HG03060 (cell line): ENCODE results near the gene CCDC196.

ENCODE experiments used
- ATAC-seq: cut with Tn5 transposase; IDR thresholded peaks from one replicate; pipeline ENCODE4 v1.9.1; 2021; ENCODE audit warnings: low read depth, moderate number of reproducible peaks; ENCODE audit not compliant: unreplicated experiment

Gene CCDC196, protein sequence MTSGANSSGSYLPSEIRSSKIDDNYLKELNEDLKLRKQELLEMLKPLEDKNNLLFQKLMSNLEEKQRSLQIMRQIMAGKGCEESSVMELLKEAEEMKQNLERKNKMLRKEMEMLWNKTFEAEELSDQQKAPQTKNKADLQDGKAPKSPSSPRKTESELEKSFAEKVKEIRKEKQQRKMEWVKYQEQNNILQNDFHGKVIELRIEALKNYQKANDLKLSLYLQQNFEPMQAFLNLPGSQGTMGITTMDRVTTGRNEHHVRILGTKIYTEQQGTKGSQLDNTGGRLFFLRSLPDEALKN

DNA sequence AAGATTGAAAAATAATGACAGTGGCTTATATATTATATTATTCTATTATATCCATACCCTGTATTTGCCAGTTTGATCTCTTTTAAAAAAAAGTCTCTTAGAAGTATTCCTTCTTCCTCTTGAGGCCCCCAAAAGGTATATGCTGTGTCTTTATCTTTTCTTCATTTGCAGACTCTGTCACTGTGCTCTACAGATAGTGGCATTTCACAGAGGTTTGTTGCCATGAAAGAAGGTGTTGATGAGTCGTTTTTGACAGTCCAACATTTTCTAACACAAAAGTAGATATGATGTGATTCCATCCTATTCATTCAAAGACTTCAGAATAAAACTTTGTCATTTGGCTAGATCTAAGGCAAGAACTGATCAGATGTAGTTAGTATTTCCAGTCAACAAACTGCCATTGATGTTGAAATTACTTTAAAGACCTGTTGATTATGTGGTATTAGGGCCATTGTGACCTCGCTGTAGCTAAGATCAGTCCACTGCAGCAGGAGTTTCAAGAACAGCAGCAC is at the start of gene CCDC196:
Gene CCDC196 (plus strand): TSS at position 462 of the 512 bp plus-strand sequence. CDS start 132 bp downstream, outside the sequence.
- no peak for ATAC-seq

DNA sequence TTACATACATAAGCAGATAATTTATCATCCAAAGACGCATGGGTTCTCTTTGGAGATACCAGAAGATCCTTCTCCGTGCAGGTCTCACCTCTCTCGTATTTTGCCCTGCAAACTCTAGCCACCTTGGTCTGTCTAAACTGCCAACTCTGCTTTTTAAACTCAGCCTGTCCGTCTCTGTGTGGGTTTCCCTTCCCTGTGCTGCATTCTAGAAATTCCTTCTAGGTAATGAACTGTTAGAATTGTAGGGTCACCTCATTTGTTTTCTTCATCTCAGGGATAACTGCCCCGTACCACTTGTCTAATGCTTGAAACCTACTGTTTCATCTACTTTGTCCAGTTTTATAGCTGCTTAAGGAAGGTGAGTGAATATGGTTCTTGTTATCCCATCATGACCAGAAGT is 45.4 kb upstream of the CCDC196 start:
- ATAC-seq, result no peak

DNA sequence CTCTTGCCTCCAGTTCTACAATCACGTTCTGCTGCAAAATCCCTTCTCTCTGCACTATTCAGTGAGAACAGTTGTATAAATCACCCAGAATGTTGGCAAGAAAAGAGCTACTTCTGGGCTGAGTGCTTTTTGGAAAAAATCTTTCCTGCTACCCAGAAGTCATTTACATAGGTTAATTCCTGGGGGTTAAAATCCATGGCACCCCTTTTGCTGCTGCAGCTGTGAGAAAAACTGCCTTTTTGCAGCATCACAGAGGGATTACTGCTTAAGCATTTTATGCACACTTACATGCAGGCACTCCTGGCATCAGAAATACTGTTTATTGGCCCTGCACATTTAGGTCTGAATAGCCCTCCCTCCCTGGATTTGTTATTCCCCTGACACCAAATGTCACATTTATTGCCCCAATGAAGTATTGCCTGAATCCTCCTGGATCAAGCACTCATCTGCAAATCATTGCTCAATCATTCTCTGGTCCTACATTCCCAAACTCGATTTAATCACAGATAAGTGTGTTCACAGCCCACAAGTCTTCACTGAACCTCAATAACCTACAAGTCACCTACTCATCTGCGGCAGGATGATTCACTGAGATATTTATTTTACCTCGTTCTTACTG is 43.1 kb upstream of the CCDC196 start:
- no peak for ATAC-seq

DNA sequence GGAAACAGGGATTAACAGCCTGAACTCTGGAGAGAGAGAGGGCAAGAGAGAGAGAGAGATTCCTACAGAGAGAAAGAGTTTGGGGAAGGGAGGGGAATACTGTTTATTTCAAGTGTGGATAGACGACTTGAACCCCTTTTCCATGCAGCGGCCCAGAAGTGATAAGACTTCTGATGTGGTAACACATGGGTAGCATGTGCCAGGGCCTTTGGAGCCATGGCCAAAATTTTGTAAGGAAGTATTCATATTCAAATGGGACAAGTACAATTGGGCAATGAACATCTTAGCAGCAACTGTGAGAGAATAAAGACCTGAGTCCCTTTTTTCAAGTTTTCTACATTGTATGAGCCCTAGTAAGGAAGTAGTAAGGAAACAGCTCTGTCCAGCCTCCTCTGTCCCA is 42.4 kb upstream of the CCDC196 start:
- no peak for ATAC-seq

DNA sequence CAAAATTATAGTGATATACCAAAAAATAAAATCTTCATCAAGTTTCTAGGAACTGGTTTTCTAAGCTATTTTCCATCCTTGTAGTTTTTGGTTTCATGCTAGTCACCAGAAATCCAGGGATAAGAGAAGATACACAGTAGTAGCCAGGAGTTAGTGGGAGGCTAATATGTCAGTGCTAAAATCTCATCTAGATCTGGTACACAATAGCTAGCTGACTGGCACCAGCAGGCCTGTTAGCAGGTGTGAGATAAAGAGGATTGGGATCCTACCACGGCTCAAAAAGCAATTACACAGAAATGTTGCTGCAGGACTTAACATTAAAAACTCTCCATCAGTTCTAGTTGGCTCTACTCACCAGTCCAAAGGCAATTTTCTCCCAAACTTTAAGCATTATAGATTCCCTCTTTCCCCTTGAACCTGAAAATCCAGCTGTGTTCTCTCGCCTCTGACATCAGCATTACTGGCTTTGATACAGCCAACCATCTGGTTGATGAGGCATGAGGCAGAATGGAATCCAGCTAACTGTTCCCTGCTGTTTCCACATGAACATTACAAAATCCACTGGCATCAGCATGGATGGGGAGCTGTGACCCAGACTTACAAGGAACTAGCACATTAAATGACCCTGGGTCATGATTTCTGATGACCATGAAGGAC is 41.8 kb upstream of the CCDC196 start:
- no peak for ATAC-seq

DNA sequence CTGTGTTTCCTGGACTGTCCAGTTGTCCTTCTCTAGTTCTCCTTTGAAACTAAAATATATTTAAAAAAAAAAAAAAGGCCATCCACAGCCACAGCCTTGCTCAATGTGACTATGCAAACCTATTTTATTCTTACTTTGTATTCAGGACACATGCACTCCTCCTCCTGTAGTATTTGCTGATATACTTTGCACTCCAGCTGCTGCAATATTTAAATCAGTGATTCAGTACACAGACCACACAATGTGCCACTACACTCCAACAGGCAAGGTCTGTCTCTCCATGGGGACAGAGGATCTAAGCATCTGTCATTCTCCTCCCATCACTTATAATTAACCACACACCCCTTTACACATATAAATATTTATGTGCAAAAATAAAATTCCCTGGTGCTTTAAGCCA is 40.2 kb upstream of the CCDC196 start:
- ATAC-seq, result no peak

DNA sequence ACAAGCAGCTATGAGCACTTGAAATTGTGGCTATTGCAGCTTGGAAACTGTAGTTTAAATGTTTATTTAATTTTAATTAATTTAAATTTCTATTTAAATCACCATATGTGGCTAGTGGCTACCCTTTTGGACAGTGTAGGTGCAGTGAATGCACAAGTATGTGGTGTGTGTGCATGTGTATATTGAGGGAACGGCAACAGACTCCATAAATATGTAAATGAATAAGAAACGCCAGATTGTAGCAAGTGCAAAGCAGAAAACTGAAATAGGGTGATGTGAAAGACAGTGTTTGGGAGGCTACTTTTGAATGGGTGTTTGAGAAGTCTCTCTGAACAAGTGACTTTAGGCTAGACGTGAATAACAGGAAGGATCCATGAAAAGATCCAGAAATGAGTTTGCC is 32.7 kb upstream of the CCDC196 start:
- ATAC-seq, result no peak

DNA sequence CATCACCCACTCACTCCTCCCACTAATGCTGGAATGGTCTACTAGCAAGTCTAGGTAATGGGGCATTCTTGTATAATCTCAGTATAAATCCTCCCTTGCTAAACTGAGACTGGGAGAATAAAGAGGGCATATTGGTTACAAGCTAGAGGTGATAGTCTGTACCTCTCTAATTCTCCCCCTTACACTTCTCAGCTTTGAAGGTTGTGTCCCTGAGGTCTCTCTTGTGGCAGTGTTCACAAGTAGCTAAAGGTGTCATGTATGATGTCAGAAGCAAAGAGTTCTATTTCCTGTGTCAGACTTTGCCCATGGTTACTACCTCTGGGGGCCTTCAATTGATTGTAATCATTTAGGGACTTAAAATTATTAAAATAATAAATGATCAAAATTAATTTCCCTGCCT is 26.6 kb upstream of the CCDC196 start:
- no peak for ATAC-seq

DNA sequence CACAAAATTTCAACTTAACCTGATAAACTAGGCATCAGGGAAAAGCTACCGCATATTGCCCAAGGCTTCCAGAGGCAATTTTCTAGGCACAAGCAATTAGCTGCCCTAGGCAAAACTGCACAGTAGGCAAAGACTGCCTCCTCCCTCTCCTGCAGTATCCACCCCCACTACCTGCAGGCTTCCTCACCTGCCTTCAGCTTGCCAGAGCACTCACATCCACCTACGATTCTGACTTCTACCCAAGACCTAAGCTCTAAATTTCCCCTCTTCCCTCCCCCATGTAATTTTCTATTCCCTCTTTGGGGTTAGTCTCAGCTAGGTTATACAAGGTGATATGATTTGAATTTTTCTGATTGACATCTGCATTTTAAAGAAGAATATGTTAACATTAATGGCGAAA is 21.9 kb upstream of the CCDC196 start:
- ATAC-seq, result no peak

DNA sequence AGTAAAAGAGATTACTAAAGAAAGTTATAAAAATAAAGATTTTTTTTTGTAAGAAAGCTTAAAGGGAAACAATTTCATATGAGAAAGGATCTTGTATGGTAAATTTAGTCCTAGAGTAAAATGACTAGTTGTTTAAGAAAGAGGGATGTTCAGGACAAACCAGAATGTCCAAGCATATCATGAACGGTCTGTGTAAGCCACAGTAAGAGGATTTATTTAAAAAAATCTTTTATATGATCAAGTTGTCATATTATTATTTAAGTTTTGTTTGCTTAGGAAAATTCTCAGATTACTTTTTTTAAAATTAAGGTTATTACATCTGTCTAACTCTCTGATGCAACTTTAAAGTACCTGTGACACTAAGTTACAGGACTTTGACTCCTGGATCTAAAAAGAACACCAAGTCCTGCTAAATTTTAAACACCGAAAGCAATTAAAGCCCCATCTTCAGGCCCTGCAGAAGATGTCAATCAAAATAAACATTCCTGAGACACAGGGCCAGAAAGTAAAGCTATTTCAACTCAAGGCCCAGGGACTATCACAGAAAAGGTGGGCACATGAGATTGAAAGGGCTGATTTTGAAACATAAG is 17.3 kb upstream of the CCDC196 start:
- ATAC-seq, result no peak

DNA sequence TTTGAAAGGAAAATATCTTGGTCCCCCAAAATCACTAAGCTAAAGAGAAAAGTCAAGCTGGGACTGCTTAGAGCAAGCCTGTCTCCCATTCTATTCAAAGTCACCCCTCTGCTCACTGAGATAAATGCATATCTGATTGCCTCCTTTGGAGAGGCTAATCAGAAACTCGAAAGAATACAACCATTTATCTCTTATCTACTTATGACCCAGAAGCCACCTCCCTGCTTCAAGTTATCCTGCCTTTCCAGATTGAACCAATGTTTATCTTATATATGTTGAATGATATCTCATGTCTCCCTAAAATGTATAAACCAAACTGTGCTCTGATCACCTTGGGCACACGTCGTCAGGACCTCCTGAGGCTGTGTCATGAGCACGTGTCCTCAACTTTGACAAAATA is 14.6 kb upstream of the CCDC196 start:
- no peak for ATAC-seq

DNA sequence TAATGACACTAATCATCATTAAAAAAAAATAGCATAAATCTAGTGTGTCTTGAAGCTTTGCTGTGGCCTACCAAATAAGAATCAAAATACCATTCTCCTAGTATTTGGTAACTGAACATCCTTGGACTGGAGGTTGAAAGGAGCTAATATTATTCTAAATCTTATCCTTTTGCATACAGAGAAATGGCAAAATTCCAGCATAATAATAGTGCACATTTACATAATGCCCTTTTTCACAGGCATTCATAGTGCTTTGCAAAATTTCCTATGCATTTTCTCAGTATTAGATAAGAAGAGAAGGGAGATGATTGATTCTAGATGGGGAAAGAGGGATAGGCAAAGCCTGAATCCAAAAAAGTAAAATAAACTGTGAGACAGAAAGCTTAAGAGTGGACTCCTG is 13.9 kb upstream of the CCDC196 start:
- no peak for ATAC-seq

DNA sequence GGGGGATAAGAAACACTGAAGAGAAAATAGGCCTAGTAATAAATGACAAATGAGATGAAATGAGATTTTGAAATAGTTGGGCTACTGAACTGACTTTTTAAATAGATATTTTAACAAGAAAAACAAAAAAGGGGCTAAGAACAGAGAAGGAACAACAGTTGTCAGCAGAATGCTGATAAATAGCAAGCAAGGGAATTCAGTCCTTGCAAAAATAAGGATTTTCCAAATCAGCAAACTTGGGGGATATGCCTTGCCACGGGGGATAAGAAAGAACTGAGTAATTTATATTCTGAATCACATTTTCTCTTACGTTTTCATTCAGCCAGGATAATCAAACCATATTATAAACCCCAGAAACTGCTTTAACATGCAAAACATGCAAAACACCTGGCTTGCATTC is 12.9 kb upstream of the CCDC196 start:
- no peak for ATAC-seq

DNA sequence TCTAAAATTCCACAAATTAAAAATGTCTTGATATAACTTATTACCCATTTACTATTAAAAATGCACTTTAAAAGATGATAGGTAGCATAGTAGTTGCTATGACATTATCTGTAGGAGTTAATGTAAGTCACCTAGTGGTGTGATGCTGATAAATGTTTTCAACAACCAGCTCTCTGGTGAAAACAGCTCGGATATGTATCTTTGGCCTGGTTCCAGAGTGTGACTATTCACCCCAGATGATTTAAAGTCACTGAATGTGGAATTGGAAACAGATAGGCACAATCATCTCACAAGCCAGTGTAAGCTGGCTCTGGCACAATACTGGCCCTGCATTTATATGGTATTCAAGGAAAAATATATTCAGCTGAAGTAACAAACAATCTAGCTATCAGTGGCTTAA is 9.2 kb upstream of the CCDC196 start:
- ATAC-seq, result no peak

DNA sequence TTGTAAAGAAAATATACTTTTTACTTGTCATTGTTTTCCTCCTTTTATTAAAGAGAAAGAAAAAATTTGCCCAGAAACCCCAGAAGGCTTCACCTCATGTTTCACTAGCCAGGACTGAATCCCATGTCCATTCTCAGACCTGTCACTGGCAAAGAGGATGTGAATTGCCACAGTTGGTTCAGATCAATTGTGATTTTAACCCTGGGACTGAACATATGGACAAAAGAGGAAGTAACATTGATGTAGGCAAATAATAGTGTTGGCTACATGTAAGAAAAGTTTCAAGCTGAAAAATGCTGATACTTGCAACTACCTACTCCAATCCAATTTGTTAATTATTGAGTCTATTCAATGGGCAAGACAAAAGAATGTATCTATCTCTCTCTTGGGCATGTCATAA is 8.6 kb upstream of the CCDC196 start:
- no peak for ATAC-seq

DNA sequence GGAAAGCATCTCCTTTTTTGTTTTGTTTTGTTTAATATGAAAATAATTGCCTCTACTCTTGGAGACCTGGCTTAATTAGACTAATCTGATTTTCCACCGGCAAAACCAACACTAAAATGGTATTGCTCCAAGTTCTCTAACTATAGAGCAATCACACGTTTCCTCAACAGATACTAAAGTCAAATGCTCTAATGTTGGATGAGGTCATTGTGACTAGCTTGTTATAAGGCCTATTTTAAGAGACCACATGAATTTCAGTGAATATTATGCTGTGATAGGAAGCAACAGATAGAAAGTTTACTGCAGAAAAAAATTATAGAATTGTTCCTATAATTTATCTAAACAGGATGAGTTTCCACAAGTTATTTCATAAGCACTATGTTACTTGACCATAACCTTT is 3.3 kb upstream of the CCDC196 start:
- ATAC-seq, result no peak

DNA sequence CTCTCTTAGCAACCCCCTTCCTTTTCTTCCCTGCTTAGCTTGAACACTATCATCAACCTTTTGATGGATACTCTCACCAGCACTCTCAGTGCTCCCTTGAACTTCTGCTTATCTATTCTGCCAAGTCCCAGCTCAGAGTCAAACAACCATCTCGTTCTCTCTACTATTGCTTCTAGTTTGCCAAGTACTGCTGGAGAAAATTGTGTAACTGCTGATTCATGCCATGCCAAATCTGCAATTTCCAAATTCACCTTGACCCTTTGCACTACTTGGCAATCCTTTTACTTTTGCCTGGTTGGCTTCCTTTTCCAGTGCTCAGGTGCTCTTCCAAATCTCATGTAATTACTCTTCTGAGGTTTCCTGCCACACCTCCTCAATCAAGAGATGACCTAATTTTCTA is 2.8 kb upstream of the CCDC196 start:
- ATAC-seq, result no peak

DNA sequence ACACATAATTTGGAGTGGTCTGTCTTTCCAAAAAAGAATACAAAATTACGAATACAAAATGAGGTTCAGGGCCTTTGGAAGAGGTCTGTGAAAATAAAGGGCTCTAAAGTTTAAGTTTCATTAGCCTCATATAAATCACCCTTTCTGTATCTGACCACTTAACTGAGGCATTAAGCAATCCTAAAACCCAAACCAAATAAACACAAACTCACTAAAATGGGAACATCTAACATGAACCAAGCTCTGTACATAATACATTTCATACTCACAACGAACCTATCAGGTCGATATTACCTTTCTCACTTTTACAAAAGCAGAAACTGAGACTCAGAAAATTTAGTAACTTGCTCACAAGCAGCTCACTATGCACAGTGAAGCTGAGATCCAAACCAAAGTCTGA is 1.1 kb upstream of the CCDC196 start:
- ATAC-seq, result no peak

DNA sequence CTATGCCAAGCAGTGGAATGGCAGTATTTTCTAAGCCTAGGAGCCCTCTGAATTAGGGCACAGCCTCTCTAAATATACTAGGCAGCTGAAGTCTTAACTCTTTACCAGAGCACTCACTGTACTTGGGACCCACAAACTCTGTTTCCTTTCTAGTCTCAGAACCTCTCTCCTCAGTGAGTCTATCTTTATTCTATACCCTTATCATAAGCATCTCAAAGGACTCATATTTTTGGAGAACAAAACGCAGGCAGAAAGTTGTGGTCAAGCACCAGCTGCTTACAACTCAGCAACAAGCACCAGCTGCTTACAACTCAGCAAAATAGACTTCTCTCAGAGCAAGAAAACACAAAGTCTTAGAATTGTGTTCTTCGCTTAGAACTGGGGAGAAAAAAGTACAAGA is 993 bp downstream of the CCDC196 start:
- ATAC-seq, result no peak

DNA sequence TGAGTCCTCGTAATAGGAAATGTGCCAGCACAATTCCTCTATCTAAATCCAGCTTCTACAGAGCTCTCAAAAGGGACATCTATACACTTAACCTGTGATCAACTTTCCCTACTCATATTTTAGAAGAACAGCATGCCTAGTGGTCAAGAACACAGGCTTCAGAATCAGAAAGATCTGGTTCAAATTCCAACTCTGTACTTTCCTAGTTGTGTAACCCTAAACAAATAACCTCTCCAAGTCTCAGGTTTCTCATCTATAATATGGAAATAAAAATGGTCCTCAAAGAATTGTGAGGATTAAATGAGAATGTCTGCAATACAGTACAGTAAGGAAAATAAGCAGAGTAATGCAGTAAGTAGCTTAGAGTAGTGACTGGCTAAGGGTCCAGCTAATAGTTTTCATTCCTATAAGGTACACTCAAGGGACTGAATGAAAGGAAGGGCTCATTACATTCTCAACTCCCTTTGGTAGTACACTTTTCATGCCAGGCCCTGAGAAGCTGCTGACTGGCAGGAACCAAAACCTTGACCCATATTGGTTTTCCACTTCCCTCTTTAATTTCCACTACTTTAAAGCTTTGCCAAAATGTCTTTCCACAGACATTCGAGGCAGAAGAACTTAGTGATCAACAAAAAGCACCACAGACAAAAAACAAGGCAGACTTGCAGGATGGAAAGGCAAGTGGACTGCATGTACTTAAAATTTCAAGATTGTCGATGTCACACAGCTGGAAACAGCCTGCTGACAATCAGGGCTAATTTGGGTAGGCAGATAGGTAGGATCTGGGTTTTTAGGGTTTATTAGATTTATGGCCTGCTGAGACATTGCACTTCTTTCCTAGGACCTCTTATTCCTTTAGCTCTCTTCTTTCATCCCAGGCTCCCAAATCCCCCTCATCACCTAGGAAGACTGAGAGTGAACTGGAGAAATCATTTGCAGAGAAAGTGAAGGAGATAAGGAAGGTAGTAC is 4.3 kb downstream of the CCDC196 start:
- ATAC-seq, result no peak
